Natural killer cell (primary cell): ENCODE results near the gene CENPO. TPM values are rescaled to one million over a fixed set of nuclear protein-coding genes. Genes with fewer than 3 reads are reported as not detected.

ENCODE experiments used
- ATAC-seq, 3 donors: fragments of 150-1000 bp in 2 of 3; fragments of 200-7000 bp in 1 of 3; cut with Tn5 transposase; 1 replicate in 1 of 3; 2 replicates in 2 of 3; pipeline ENCODE4 v1.10.0; 2021; ENCODE audit warnings: mild to moderate bottlenecking in 2 of 3, moderate library complexity in 2 of 3
- DNase-seq, 2 donors: peaks; one replicate each; pipeline versions ENCODE4 v3.0.0 to v3.0.0-alpha.2; 2013 to 2021; ENCODE audit warnings: mixed read lengths in 1 of 2
- H3K27ac ChIP-seq: one replicate; pipeline ENCODE4 v1.5.1; 2013; ENCODE audit warnings: mild to moderate bottlenecking, low read length
- H3K27me3 ChIP-seq: one replicate; pipeline ENCODE4 v1.6.1; 2013; ENCODE audit warnings: low read length; ENCODE audit not compliant: control insufficient read depth, insufficient read depth
- H3K36me3 ChIP-seq: one replicate; pipeline ENCODE4 v1.6.1; 2013; ENCODE audit warnings: low read length; ENCODE audit not compliant: control insufficient read depth, insufficient read depth
- H3K4me1 ChIP-seq: one replicate; pipeline ENCODE4 v1.6.1; 2013; ENCODE audit warnings: low read length; ENCODE audit not compliant: control insufficient read depth, insufficient read depth
- H3K4me3 ChIP-seq: one replicate; pipeline ENCODE4 v1.5.1; 2013; ENCODE audit warnings: low read length
- H3K9me3 ChIP-seq: one replicate; pipeline ENCODE4 v1.6.1; 2013; ENCODE audit warnings: low read length; ENCODE audit not compliant: control insufficient read depth, insufficient read depth
- H3K27ac Mint-ChIP-seq, 2 donors: one replicate each; pipeline ENCODE4 v1.8.0; 2022; ENCODE audit warnings: mild to moderate bottlenecking in 2 of 2, mixed read lengths in 2 of 2, moderate library complexity in 1 of 2
- H3K27me3 Mint-ChIP-seq, 2 donors: one replicate each; pipeline ENCODE4 v1.8.0; 2022; ENCODE audit warnings: low read depth in 2 of 2, mixed read lengths in 2 of 2
- H3K36me3 Mint-ChIP-seq: one replicate; pipeline ENCODE4 v1.8.0; 2022; ENCODE audit warnings: mixed read lengths
- H3K4me1 Mint-ChIP-seq, 2 donors: one replicate each; pipeline ENCODE4 v1.8.0; 2022; ENCODE audit warnings: mixed read lengths in 2 of 2
- H3K4me3 Mint-ChIP-seq: one replicate; pipeline ENCODE4 v1.8.0; 2022; ENCODE audit warnings: mild to moderate bottlenecking, moderate library complexity, mixed read lengths
- H3K9me3 Mint-ChIP-seq, 2 donors: one replicate each; pipeline ENCODE4 v1.8.0; 2022; ENCODE audit warnings: mixed read lengths in 2 of 2
- CTCF ChIP-seq: fragments of 200-600 bp; IDR thresholded peaks from one replicate; pipeline ENCODE4 v1.8.0; 2022; ENCODE audit warnings: antibody characterized with exemption
- WGBS: methylation state at CpG from one replicate; pipeline ENCODE4 v1.1.7; 2013; ENCODE audit warnings: missing lambda C conversion rate; ENCODE audit not compliant: insufficient coverage; 5-methylcytosine and 5-hydroxymethylcytosine counted together
- intact Hi-C: fragments of 100-400 bp; cut with micrococcal nuclease; formaldehyde crosslinking; loops from one replicate; pipeline ENCODE4 v1.14.2; 2022
- total RNA-seq, 4 donors: library from RNA; stranded (reverse); fragments of 120-200 nt in 1 of 4; gene quantifications; one replicate each; pipeline versions ENCODE4 v1.2.3 to v1.2.4, GENCODE V29; 2013 to 2022

CENPO gene
- total RNA-seq, 3 donors from 2014 or later (not counting 1 experiment from before 2014, with no cell fraction given), result 8.1 to 15.1 (median 11.2) TPM

- H3K9me3 Mint-ChIP-seq, result no peaks in the 10 kb centered on the region
- WGBS, result 96% methylated on average over 8 of the region's 16 CpGs
These were observed 32.0 kb downstream of the CENPO start for GRCh38 chr2:24824966-24825882.

GRCh38 chr2:24825883-24826772, 32.9 kb downstream of the CENPO start:
- TF ChIP-seq CTCF, result no peak
- WGBS, result 90% methylated on average over 13 of the region's 14 CpGs
- Histone ChIP-seq H3K4me1 (peaks cover 15% of the 10 kb centered on the region), H3K27ac (no peak overlapping the region), H3K36me3 (peaks cover 5% of the 10 kb centered on the region), H3K9me3 (no peaks in the 10 kb centered on the region), H3K27me3 (no peaks in the 10 kb centered on the region), H3K4me3 (no peak overlapping the region)
- H3K36me3 Mint-ChIP-seq, result no peaks in the 10 kb centered on the region
- H3K9me3 Mint-ChIP-seq, result no peaks in the 10 kb centered on the region
- DNase-seq, result peak; percentile 15 to 67
- H3K27ac Mint-ChIP-seq, result peak overlapping the region; percentile 64 to 86
- ATAC-seq, result peak in 1 of 3 donors; percentile 57
- H3K4me3 Mint-ChIP-seq, result no peak overlapping the region
- peaks cover 24% of the 10 kb centered on the region in 2 donors for H3K4me1 Mint-ChIP-seq
- no peaks in the 10 kb centered on the region for H3K27me3 Mint-ChIP-seq
- intact Hi-C loops, result loop anchor here (5.0 kb wide), 1 partner anchor 284 kb away; no protein-coding TSS in a partner anchor

More at GRCh38 chr2:24824966-24825882, 32.0 kb downstream of the CENPO start:
- DNase-seq (peak; percentile 17 to 68), ATAC-seq (no peak)
- Mint-ChIP-seq H3K4me1 (peaks cover 24% of the 10 kb centered on the region in 2 donors), H3K4me3 (no peak overlapping the region), H3K27ac (peak overlapping the region; percentile 64 to 86), H3K36me3 (no peaks in the 10 kb centered on the region), H3K27me3 (no peaks in the 10 kb centered on the region)
- TF ChIP-seq CTCF, result peak; percentile 23
- no peaks in the 10 kb centered on the region for H3K9me3 ChIP-seq
- peaks cover 12% of the 10 kb centered on the region for H3K36me3 ChIP-seq
- peaks cover 15% of the 10 kb centered on the region for H3K4me1 ChIP-seq
- no peak overlapping the region for H3K27ac ChIP-seq
- H3K27me3 ChIP-seq, result no peaks in the 10 kb centered on the region
- intact Hi-C loops, result loop anchor here (5.0 kb wide), 1 partner anchor 283 kb away; no protein-coding TSS in a partner anchor
- no peak overlapping the region for H3K4me3 ChIP-seq

GRCh38 chr2:24826773-24827145, 33.5 kb downstream of the CENPO start:
- peaks cover 24% of the 10 kb centered on the region in 2 donors for H3K4me1 Mint-ChIP-seq
- H3K9me3 Mint-ChIP-seq, result no peaks in the 10 kb centered on the region
- Histone ChIP-seq H3K4me3 (no peak overlapping the region), H3K36me3 (no peaks in the 10 kb centered on the region), H3K27ac (no peak overlapping the region), H3K27me3 (no peaks in the 10 kb centered on the region), H3K9me3 (no peaks in the 10 kb centered on the region), H3K4me1 (peaks cover 15% of the 10 kb centered on the region)
- DNase-seq (no peak), ATAC-seq (peak in 1 of 3 donors; percentile 16)
- H3K4me3 Mint-ChIP-seq, result no peak overlapping the region
- no peaks in the 10 kb centered on the region for H3K36me3 Mint-ChIP-seq
- WGBS, result 73% methylated on average over 2 of the region's 5 CpGs
- TF ChIP-seq CTCF, result no peak
- intact Hi-C loops, result loop anchor here (1.0 to 5.0 kb wide), 4 partner anchors 213 to 416 kb away; no protein-coding TSS in a partner anchor
- peak overlapping the region; percentile 48 to 86 for H3K27ac Mint-ChIP-seq
- H3K27me3 Mint-ChIP-seq, result no peaks in the 10 kb centered on the region
